Large intestine (tissue), 3 donors: Measurements from ENCODE around the gene HOXA11. TPM values are rescaled to one million over a fixed set of nuclear protein-coding genes. Genes with fewer than 3 reads are reported as not detected.

ENCODE experiments used
- DNase-seq, 2 donors: peaks; one replicate each; pipeline versions ENCODE4 v3.0.0 to v3.0.0-alpha.2; 2013
- H3K27ac ChIP-seq: one replicate; pipeline ENCODE4 v1.5.1; 2013; ENCODE audit warnings: low read length
- H3K27me3 ChIP-seq: 2 replicates; pipeline ENCODE4 v1.6.1; 2013; ENCODE audit warnings: low read length; ENCODE audit not compliant: control insufficient read depth, insufficient read depth
- H3K36me3 ChIP-seq: 2 replicates; pipeline ENCODE4 v1.6.1; 2013; ENCODE audit warnings: low read length; ENCODE audit not compliant: control insufficient read depth, insufficient read depth
- H3K4me1 ChIP-seq: one replicate; pipeline ENCODE4 v1.6.1; 2013; ENCODE audit warnings: low read length; ENCODE audit not compliant: control insufficient read depth, insufficient read depth
- H3K4me3 ChIP-seq: one replicate; pipeline ENCODE4 v1.5.1; 2013; ENCODE audit warnings: low read length
- H3K9me3 ChIP-seq: one replicate; pipeline ENCODE4 v1.6.1; 2013; ENCODE audit warnings: mild to moderate bottlenecking, low read depth, low read length, moderate library complexity; ENCODE audit not compliant: control insufficient read depth
- WGBS: methylation state at CpG from one replicate; pipeline ENCODE4 v1.1.5; 2013; ENCODE audit warnings: low lambda C conversion rate; ENCODE audit not compliant: insufficient coverage; 5-methylcytosine and 5-hydroxymethylcytosine counted together
- polyA plus RNA-seq: library from polyadenylated mRNA; unstranded; fragments of 120-200 nt; gene quantifications from one replicate; pipeline ENCODE4 v1.2.1, GENCODE V29; 2013

Gene HOXA11
- polyA plus RNA-seq, 1 donor, result not detected

GRCh38 chr7:27154369-27154768, 30.7 kb downstream of the HOXA11 start:
- Histone ChIP-seq H3K4me3 (no peak overlapping the region), H3K27me3 (peaks cover 94% of the 10 kb centered on the region), H3K9me3 (peaks cover 23% of the 10 kb centered on the region), H3K4me1 (peaks cover 8% of the 10 kb centered on the region), H3K27ac (no peak overlapping the region), H3K36me3 (no peaks in the 10 kb centered on the region)
- no peak for DNase-seq
- 80% methylated on average over 1 of the region's 10 CpGs for WGBS

- Histone ChIP-seq H3K9me3 (peaks cover 21% of the 10 kb centered on the region), H3K27ac (no peak overlapping the region), H3K36me3 (no peaks in the 10 kb centered on the region), H3K4me3 (no peak overlapping the region), H3K27me3 (peaks cover 94% of the 10 kb centered on the region), H3K4me1 (peaks cover 8% of the 10 kb centered on the region)
- DNase-seq, result no peak
- WGBS, result no CpG with 5 or more reads among the region's 3 CpGs
Observed at GRCh38 chr7:27153526-27153925, 31.5 kb downstream of the HOXA11 start.

DNA sequence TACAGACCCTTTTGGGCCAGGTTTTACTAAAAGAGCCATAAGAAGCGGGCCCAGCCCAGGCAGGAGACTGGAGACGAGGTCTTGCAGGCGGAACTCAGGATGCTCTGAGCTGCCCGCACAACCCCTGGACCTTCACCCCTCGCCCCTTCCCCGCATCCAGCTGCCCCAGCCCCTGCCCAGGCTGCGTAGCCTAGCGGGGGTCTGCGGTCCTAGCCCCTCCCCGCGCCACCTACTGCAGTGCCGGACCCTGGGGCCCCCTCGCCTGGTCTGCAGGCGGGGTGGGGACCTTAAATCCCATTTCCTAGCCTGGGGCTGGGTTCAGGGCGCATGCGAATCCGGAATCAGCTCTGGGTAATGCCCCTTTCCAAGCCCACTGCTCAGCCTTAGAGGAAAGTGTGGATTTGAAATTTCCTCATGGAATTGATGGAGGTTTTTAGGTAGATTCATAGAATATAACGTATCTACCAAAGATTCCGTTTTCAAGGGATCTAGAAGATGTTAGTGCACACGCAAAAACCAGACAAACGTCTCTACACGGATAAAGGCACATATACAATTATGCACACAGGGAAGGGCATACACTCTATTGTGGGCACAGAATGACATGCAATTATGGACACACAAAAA, 32.1 kb downstream of the HOXA11 start:
- no peak for DNase-seq
- peaks cover 12% of the 10 kb centered on the region for H3K4me1 ChIP-seq
- WGBS, result 60% methylated on average over 2 of the region's 22 CpGs
- peaks cover 20% of the 10 kb centered on the region for H3K9me3 ChIP-seq
- H3K27ac ChIP-seq, result peak overlapping the region; percentile 89
- H3K36me3 ChIP-seq, result no peaks in the 10 kb centered on the region
- H3K27me3 ChIP-seq, result peaks cover 94% of the 10 kb centered on the region
- peak overlapping the region; percentile 73 for H3K4me3 ChIP-seq

GRCh38 chr7:27151931-27152815, 32.9 kb downstream of the HOXA11 start, which contains the start of gene HOXA3:
HOXA3 (minus strand) TSS chr7:27152583; CDS start chr7:27110640, 41,943 bp downstream.
- peaks cover 14% of the 10 kb centered on the region for H3K4me1 ChIP-seq
- no peak for DNase-seq
- 54% methylated on average over 6 of the region's 53 CpGs for WGBS

DNA sequence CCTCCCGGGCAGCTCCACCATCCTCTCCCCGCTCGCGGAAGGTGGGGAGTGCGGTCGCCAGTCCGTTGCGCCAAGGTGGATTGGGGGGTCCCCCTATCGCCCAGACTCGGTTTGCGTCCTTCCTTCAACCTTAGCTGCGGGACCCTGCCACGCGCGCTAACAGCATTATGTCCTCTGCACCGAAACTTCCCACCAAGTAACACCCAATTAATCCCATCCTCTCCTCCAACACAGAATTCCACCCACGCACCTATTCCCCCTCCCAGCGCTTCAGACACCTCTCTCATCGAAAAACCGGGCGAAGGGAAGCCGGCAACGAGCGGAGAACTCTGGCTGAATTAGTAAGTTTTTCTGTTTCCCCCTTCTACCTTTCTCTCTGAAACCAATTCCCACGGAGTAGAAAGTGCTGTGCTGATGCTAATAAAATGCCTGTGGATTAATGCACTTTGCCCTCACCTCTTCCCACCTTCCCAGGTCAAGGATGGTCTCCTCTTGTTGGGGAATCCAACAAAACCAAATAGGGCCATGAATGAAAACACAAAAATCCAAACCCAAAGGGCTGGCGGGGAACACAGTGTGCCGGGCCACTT, 33.6 kb downstream of the HOXA11 start:
- Histone ChIP-seq H3K36me3 (peaks cover 3% of the 10 kb centered on the region), H3K27me3 (peaks cover 94% of the 10 kb centered on the region), H3K9me3 (peaks cover 23% of the 10 kb centered on the region), H3K27ac (peak overlapping the region; percentile 89), H3K4me1 (peaks cover 18% of the 10 kb centered on the region), H3K4me3 (peak overlapping the region; percentile 73)
- WGBS, result no CpG with 5 or more reads among the region's 27 CpGs
- no peak for DNase-seq

More at GRCh38 chr7:27151931-27152815, 32.9 kb downstream of the HOXA11 start, which contains the start of gene HOXA3:
- peaks cover 21% of the 10 kb centered on the region for H3K9me3 ChIP-seq
- H3K27me3 ChIP-seq, result peaks cover 92% of the 10 kb centered on the region
- H3K4me3 ChIP-seq, result peak within 1 kb of the TSS; percentile 73
- peak within 1 kb of the TSS; percentile 89 for H3K27ac ChIP-seq
- H3K36me3 ChIP-seq, result no peaks in the 10 kb centered on the region

DNA sequence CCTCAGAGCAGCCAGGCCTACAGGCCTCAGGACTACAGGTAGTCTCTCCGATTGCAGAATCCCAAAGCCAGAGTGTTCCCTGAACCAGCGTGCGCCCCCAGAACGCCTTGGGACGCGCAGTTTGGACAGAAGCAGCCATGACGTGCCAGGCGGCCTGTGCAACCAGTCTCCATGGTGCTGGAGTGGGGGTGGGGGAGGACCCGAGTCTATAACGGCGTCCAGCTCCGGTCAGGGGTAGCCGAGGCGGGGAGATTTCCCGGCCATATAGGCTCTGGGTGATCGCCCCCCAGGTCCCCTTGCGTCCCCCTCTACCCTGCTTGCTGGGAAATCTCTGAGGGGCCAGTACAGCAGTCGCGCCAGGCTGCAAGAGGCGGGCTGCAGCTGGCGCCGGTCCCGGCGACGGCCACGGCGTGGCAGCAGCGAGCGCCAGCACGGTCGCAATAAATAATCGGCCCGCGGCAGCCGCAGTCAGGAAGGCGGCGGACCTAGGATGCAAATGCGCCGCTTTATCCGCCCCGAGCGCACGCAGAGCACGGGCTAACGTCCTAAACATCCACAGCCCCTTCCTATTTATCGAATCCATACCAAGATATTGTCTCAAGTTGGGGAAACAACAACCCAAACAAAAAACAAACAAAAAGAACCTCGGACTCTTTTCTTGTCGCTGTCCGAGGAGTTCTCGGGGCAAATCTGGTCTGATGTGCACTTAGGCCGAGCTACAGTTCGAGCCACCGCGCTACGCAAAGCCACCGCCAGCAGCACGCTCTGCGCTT, 34.3 kb downstream of the HOXA11 start:
- peak in 1 of 2 donors; percentile 77 for DNase-seq
- peaks cover 17% of the 10 kb centered on the region for H3K4me1 ChIP-seq
- peaks cover 20% of the 10 kb centered on the region for H3K9me3 ChIP-seq
- peaks cover 3% of the 10 kb centered on the region for H3K36me3 ChIP-seq
- peak overlapping the region; percentile 73 for H3K4me3 ChIP-seq
- no CpG with 5 or more reads among the region's 58 CpGs for WGBS
- peaks cover 94% of the 10 kb centered on the region for H3K27me3 ChIP-seq
- peak overlapping the region; percentile 89 for H3K27ac ChIP-seq

- Histone ChIP-seq H3K4me1 (peaks cover 23% of the 10 kb centered on the region), H3K4me3 (peak overlapping the region; percentile 73), H3K9me3 (peaks cover 27% of the 10 kb centered on the region), H3K27ac (peak overlapping the region; percentile 59), H3K36me3 (peaks cover 8% of the 10 kb centered on the region), H3K27me3 (peaks cover 94% of the 10 kb centered on the region)
- 64% methylated on average over 2 of the region's 13 CpGs for WGBS
- DNase-seq, result no peak
Observed at GRCh38 chr7:27149842-27150567, 35.0 kb downstream of the HOXA11 start.

GRCh38 chr7:27148756-27149641, 36.0 kb downstream of the HOXA11 start:
- DNase-seq, result no peak
- peaks cover 94% of the 10 kb centered on the region for H3K27me3 ChIP-seq
- peak overlapping the region; percentile 59 for H3K27ac ChIP-seq
- H3K36me3 ChIP-seq, result peaks cover 8% of the 10 kb centered on the region
- H3K4me1 ChIP-seq, result peaks cover 30% of the 10 kb centered on the region
- no CpG with 5 or more reads among the region's 30 CpGs for WGBS
- peaks cover 30% of the 10 kb centered on the region for H3K9me3 ChIP-seq
- H3K4me3 ChIP-seq, result peak overlapping the region; percentile 73
